ENCODE results near the gene PPP1R1C.

PPP1R1C gene

DNA sequence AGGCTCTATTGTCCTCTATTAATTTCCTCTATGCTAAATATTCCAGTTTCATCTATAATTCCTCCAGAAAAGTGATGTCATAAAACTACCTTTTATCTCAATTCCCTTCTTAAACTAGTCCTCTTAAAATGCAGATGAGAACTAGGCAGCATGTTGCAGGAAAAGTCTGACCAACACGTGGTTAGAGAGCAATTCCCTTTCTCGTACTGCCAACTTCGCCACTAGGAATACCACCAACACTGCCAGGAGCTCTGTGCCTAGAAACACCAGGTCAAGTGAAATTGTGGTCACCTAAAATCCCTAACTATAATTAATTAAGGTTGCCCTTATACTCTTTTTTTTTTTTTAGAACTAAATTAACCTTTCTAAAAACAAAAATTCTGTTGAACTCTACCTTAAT, 127.7 kb downstream of the PPP1R1C start:
- no peak for DNase-seq (ENCODE audit: low read depth)

DNA sequence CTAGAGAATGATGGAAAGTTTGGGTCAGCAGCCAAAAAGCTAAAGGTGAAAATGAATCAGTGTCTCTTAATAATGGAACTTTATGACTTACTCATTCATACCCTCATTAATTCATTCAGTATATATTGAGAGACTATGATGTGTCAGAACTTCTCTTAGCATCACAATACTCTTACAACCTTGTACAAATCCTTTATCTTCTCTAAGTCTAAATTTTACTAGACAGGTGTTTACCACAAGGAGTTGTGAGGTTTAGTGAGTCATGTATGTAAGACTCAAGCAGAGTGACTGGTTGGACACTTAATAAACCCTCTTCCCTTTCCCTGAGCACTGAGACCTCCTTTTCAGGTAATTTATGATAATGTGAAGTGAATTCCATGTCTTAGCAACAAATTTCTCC, 129.6 kb downstream of the PPP1R1C start:
- no peak for DNase-seq (ENCODE audit: low read depth)

DNA sequence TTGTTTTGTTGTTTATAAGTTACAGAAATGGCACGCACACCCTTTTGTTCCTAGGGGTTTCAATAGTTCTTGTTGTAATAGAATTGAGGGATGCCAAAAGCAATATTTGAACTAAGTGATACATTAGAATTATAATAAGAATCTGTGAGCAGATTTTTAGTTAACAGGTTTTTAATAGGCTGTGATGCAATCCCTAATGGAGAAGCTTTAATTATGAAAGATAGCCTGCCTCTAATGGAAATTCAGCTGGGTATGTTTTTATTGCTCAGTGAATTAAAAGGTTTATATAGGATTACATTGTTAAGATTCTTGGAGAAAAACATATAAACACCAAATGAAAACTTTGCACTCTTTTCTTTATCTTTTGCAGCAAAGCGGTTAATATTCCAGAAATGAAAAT, 131.1 kb downstream of the PPP1R1C start:
- no peak for DNase-seq (ENCODE audit: low read depth)

DNA sequence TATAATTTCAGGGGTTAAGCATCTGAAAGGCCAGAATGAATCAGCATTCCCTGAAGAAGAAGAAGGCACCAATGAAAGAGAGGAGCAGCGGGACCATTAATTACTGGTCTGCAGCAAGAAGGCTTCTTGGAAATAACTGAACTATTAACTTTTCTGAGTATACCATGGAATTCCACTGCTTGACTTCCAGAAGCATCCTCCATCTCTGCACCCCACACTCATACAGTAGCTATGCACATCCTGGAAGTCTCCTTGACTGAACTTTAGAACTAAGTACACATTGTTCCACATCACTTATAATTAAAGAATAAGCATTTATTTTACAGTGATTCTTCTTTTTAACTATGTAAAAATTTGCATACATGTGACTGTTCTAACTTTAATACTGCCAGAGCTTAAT, 131.5 kb downstream of the PPP1R1C start:
- DNase-seq (ENCODE audit: low read depth), result no peak

DNA sequence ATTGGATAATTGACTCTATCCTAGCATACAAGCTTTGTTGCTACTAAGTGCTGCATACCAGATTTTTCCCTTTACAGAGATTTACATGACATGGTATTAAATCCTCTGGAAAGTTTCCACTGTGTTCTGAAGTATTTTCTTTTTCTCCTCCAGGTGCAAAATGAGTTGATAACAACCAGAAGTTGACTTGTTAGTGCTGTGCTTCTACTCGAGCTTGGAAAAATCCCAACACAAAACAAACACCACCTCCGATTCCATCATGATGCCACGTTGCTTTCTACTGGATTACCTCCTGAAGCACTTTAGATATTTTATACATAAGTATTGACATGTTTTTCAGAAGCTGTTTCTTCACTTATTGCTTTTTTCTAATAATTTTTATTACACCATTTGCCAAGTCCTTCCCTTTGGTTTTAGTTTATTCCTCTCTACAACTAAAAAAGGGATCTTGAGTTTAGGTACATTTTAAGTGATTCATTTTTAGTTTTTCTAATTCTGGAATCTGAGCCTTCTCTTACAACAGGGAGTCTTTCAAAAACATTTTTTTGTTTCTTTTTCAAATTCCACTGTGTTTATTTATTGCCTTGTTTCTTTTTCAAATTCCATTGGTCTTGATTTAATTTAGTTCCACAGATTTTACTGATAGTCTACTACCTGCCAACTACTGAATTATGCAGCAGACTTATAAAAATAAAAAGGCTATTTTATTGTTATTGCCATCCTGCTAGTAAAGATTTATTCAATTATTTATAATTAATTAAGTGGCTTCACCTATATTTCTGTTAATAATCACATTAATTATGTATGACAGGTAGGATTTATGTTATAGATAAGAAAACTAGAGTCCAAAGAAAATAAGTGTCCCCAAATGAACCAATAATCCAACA, 143.4 kb downstream of the PPP1R1C start:
- DNase-seq (ENCODE audit: low read depth), result no peak

DNA sequence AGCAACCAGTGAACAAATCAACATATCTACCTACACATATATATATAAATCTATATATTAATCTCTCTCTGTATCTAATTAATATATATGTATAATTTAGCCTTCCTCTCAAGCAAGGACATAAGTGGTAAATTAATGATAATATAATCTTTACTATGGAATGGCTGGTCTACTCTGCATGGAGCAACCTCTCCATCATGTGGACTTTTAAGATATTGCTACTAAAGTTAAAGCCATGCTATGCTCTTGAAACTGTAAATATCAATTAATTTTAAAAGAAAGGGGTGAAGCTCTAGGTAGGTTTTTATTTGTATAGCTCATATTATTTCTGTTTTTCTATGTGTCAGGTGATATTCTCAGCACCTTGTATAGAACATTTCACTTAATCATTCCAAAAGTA, 147.0 kb downstream of the PPP1R1C start:
- no peak for DNase-seq (ENCODE audit: low read depth)

DNA sequence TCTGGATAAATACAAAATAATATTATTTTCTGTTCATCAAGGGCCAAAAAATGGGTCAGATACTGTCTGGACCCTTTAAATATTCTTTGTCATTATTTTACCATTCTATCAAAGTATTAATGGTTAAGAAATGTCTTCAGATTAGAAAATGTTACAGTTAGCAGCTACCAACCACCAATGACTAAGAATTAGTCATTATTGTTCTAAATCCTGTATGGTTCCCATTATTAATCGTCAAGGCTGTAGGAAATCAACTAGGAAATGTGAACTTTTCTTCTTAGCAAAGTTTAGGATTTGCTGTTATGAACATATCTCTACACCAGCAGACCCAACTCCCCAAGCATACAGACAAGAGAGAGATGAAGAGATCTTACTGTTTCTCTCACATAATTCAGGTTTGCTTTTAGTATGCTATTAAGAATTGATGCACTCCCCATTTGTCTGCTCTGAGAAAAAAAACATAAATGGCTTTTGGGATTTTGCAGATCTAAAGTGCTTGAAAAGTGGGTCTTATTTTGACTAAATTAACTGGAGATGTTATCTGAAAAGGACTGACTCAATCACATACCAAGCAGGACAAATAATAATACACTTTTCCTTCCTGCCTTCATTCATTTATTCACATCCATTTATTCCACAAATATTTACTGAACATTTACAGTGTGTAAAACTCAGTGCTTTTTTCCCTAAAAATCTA, 147.7 kb downstream of the PPP1R1C start:
- no peak for DNase-seq (ENCODE audit: low read depth)

DNA sequence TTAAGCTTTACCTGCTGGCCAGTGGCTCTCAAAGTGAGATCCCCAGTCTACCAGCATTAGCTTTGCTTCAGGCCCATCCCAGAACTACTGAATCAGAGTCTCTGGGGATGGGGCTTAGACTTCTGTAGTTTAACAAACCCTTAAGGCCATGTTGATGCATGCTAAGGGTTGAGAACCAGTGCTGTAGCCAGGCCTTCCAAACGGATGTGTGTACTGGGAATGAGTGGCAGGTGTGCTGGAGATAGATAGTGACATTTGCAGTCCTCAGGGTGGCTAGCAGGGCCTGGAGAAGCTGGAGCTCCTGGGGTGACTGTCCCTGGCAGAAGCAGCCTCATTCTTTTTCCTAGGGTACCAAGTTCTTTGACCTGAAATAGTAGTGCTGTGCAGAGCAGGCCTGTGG, 148.5 kb downstream of the PPP1R1C start:
- no peak for DNase-seq (ENCODE audit: low read depth)

DNA sequence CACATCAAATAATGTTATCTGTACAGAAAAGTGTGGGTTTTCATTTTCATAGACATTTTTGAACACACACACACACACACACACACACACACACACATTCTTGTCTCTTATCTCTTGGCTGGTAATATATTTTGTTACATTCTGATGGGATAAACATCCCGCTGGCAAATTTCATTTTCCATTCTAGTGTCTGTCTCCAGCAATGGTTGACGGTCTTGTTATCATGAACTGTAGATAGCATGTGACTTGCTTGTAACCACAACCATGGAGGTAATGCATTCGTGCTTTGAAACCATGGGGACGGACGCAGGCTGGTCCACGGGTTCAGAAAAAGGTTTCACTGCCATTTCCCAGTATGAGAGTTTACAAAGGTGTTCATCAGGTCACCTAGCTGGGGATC, 156.4 kb downstream of the PPP1R1C start:
- DNase-seq (ENCODE audit: low read depth), result no peak

DNA sequence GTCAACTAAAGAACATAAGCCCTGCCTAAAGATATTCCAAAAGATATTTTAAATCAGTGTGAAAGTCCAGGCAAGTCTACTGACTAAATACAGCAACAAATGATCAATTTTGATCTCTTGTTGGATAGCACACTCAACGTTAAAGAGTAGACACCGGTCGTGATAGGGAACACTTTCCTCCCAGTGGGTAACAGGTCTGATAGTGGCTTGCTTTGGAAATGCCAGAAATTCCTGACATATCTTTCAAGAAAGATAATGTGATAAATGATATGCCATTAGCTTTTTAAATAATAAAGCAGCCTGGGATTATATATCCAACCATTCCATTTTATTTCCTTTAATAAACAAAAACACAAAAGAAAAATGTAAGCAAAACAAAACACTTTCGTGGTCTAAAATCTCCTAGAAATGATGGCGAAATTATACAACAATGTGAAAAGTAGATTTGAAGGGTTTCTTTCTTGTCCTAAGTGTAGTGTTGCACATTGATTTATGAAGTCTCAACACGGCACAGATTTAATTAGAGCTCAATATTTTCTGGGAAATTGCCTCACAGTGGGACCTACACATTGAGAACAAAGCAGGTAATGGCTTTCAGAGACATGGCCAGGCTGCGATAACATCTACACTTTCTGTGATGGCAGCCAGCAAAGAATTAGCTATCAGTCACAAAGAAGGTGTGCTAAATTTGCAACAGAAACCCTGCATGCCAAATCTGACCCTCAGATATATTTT, 158.6 kb downstream of the PPP1R1C start:
- no peak for DNase-seq (ENCODE audit: low read depth)

DNA sequence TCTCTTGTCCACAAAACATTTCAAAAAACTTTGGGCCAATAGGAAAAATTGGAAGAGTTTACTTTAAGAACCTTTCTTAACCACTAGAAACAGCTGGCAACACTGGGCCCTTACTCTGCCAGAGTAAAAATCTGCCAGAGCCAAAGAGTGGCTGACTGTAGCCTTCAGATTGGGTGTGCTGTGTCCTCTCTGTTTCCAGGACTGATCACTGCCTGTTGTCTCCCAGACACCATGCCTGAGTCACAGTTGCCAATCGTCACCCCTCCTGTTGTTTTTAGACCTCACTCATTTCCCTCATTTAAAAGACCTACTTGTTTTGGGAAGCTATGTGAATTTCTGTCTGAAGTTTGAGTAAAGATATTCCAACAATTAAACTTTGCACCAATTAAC, 159.1 kb downstream of the PPP1R1C start:
- no peak for DNase-seq (ENCODE audit: low read depth)

DNA sequence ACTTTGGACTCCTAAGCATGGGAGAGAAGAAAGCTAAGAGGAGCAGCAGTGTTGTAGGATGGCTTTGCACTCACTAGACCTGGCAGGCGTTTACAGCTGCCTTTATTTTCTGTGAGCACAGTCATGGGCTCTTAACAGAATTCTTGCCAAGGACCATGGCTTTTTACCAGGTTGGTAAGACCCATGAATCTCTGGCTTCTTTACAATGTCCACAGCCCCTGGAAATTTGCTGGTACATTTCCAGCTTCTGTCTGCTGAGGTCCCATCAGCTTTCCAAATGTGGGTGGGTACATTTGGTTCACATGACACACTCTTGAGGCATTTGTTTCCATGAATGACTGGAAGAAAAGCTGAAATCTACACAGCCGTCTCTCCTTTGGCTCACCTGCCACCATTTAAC, 162.7 kb downstream of the PPP1R1C start:
- DNase-seq (ENCODE audit: low read depth), result no peak

DNA sequence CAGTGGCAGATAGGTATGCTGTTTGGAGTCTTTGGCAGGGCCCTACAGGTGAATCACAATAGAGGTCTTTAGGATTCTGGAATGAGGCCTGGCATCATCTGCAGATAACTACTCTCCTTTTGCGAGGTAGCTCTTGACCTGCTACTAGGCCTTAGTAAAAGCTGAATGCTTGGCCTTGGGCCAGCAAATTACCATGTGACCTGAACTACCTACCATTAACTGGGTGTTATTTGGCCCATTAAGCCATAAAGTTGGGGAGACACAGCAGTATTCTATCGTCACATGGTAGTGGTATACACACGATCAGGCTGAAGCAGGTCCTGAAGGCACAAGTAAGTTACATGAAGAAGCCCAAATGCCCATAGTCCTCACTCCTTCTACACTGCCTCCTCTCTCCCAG, 178.2 kb downstream of the PPP1R1C start:
- no peak for DNase-seq (ENCODE audit: low read depth)

DNA sequence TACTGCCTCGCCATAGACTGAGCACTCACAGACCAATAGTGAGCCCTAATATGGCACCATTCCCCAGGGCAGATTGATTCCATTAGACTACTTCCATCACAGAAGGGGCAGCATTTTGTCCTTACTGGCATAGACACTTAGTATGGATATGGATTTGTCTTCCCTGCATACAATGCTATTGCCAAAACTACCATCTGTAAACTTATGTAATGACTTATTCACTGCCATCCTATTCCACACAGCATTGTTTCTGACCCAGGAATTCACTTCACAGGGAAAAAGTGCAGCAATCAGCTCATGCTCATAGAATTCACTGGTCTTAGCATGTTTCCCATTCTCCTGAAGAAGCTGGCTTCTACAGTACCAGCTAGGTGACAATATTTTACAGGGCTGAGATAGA, 179.0 kb downstream of the PPP1R1C start:
- no peak for DNase-seq (ENCODE audit: low read depth)

DNA sequence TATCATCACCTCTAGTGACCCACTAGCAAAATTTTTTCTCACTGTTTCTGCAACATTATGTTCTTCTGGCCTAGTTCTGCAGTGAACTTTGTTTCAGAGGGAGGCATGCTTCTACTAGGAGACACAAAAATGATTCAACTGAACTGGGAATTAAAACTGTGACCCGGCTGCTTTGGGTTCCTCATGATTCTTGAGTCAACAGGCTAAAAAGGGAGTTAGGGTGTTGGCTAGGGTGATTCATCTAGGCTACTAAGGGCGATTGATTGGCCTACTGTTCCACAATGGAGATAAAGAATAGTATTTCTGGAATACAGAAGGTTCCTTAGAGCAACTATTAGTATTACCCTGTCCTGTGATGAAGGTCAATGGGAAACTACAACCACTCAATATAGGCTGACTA, 179.5 kb downstream of the PPP1R1C start:
- DNase-seq (ENCODE audit: low read depth), result no peak

DNA sequence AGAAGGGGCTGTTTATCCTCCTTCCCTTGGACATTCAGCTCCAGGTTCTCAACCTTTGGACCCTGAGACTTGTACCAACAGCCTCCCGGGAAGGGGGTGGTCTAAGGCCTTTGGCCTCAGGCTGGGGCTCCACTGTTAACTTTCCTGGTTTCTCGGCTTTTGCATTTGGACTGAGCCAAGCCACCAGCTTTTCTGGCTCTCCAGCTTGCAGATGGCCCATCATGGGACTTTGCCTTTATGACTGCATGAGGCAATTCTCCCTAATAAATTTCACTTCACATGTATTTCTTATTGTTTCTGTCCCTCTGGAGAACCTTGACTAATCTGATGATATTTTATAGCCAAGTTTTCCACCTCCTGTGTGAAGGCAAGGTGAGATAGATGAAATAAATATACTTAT, 180.8 kb downstream of the PPP1R1C start:
- DNase-seq (ENCODE audit: low read depth), result no peak

DNA sequence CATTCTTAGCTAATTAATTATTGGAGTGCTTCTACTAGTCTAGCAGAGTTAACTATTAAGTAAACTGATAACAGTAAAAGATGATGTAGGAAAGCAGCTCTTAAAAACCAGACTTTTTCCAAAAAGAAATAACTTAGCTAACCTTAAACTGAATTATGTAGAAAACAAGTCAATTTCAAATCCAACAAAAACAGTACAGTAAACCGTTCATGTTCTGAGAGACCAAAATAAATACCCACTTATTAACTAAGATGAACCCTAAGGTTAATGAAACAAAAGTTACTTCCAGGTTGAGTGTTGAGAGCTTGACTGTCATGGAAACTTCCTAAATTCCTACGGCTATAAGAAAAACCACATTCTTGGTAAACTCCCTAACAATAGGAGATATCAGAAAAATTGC, 181.2 kb downstream of the PPP1R1C start:
- no peak for DNase-seq (ENCODE audit: low read depth)
